Right lobe of liver (tissue), 6 donors: ENCODE data around the gene CADM2. TPM values are rescaled to one million over a fixed set of nuclear protein-coding genes. Genes with fewer than 3 reads are reported as not detected.

Experiments
- ATAC-seq, 4 donors: fragments of 200-7000 bp; cut with Tn5 transposase; one replicate each; pipeline ENCODE4 v1.9.1; 2020; ENCODE audit warnings: mild to moderate bottlenecking in 4 of 4, moderate library complexity in 4 of 4
- DNase-seq, 3 donors: peaks; one replicate each; pipeline ENCODE4 v3.0.0-alpha.2; 2020
- H3K27ac ChIP-seq, 3 donors: fragments of 200-600 bp; one replicate each; pipeline ENCODE4 v1.8.0; 2022
- H3K27me3 ChIP-seq, 2 donors: fragments of 200-600 bp; one replicate each; pipeline ENCODE4 v1.8.0; 2022
- H3K36me3 ChIP-seq, 4 donors: fragments of 200-600 bp; sonication (generic) in 1 of 4; one replicate each; pipeline versions ENCODE4 v1.5.1 to v1.8.0; 2017 to 2022; ENCODE audit warnings: control low read depth in 1 of 4
- H3K4me1 ChIP-seq, 4 donors: fragments of 200-600 bp; sonication (generic) in 1 of 4; one replicate each; pipeline versions ENCODE4 v1.5.1 to v1.8.0; 2017 to 2022; ENCODE audit warnings: control low read depth in 1 of 4
- H3K4me3 ChIP-seq, 3 donors: fragments of 200-600 bp; one replicate each; pipeline ENCODE4 v1.8.0; 2022
- H3K9me3 ChIP-seq, 4 donors: fragments of 200-600 bp; sonication (generic) in 1 of 4; one replicate each; pipeline versions ENCODE4 v1.5.1 to v1.8.0; 2017 to 2022; ENCODE audit warnings: control low read depth in 1 of 4
- CTCF ChIP-seq, 4 donors: fragments of 200-600 bp in 3 of 4; fragments of 450-650 bp in 1 of 4; IDR thresholded peaks; one replicate each; pipeline versions ENCODE4 v1.5.1 to v1.8.0; 2016 to 2022; ENCODE audit warnings: antibody characterized with exemption in 4 of 4, mild to moderate bottlenecking in 2 of 4
- POLR2A ChIP-seq: fragments of 450-650 bp; IDR thresholded peaks from one replicate; pipeline ENCODE4 v1.6.1; 2017; ENCODE audit warnings: antibody characterized with exemption, mild to moderate bottlenecking
- WGBS: methylation state at CpG from one replicate; pipeline ENCODE4 v1.1.6; 2018; ENCODE audit warnings: low coverage, low lambda C conversion rate; ENCODE audit not compliant: insufficient coverage; ENCODE audit errors: missing lambda C conversion rate; 5-methylcytosine and 5-hydroxymethylcytosine counted together
- intact Hi-C, 2 donors: fragments of 100-400 bp; cut with DNase I; formaldehyde crosslinking; loops; one replicate each; pipeline versions ENCODE4 v1.11.2 to v1.14.1; 2022
- total RNA-seq, 6 experiments: library from RNA; depleted of rRNA in 2 of 6; stranded (reverse); fragments of >200 nt in 2 of 6; fragmentation: NEBNext Ultra II Directional in 3 of 6; extraction: Animal tissue kit (Norgen Biotek cat#: 25700) in 3 of 6; gene quantifications; one replicate each; pipeline versions ENCODE4 v1.1.0 to v1.2.4, GENCODE V29; 2016 to 2023
- donor health status: DM: no; HTN: yes; CAD: no.
- donor health status: DM: no; HTN: no; CAD: no.
- donor health status: DM: no; HTN: no; CAD: no.
- donor health status: DM: no; HTN: yes; CAD: no.
- donor health status: DM: no; HTN: yes; CAD: no.

CADM2 gene
- total RNA-seq, 6 experiments from 2014 or later = under 0.01 to 1.7 (median 0.15) TPM

DNA sequence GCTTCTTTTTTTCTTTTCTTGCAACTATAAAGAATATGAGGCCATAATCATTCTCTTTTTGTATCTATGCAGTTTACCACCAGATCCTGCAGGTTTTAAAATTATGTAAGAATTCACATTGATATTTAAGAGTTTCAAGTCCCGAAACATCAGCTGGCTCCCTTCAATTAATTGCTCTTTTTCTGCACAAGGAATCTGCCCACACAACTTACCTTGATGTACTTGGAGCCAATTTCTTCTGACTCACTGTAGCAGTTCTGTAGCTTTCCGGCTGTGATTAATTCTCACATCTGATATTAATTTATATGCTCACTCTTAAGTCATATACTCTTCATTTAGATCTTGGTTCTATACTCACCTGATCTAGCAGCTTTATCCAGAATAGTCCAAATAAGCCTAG, 781.8 kb downstream of the CADM2 start:
- intact Hi-C loops = no loop called here
- Histone ChIP-seq H3K36me3 (no peaks in the 10 kb centered on the region), H3K4me3 (no peak overlapping the region), H3K27ac (no peak overlapping the region), H3K9me3 (no peaks in the 10 kb centered on the region), H3K27me3 (no peaks in the 10 kb centered on the region), H3K4me1 (no peaks in the 10 kb centered on the region)
- no peak for ATAC-seq
- no peak for DNase-seq
- TF ChIP-seq POLR2A (no peak), CTCF (IDR thresholded peaks at IDR 0.05) (no peak)
- WGBS = 48% methylated on average over 2 of the region's 2 CpGs

GRCh38 chr3:85758442-85758841, 799.7 kb downstream of the CADM2 start:
- H3K36me3 ChIP-seq = no peaks in the 10 kb centered on the region
- H3K4me3 ChIP-seq = no peak overlapping the region
- DNase-seq (no peak), ATAC-seq (no peak)
- no peaks in the 10 kb centered on the region for H3K9me3 ChIP-seq
- H3K27me3 ChIP-seq = no peaks in the 10 kb centered on the region
- H3K4me1 ChIP-seq = no peaks in the 10 kb centered on the region
- no peak for TF ChIP-seq CTCF (IDR thresholded peaks at IDR 0.05)
- no peak for TF ChIP-seq POLR2A
- no peak overlapping the region for H3K27ac ChIP-seq
- intact Hi-C loops = no loop called here

GRCh38 chr3:85760342-85760741, 801.6 kb downstream of the CADM2 start:
- no peaks in the 10 kb centered on the region for H3K27me3 ChIP-seq
- 37% methylated on average over 3 of the region's 3 CpGs for WGBS
- DNase-seq = no peak
- H3K9me3 ChIP-seq = no peaks in the 10 kb centered on the region
- no peaks in the 10 kb centered on the region for H3K36me3 ChIP-seq
- no peak overlapping the region for H3K4me3 ChIP-seq
- no peak for ATAC-seq
- no peak overlapping the region for H3K27ac ChIP-seq
- intact Hi-C loops = no loop called here
- TF ChIP-seq POLR2A = no peak
- TF ChIP-seq CTCF (IDR thresholded peaks at IDR 0.05) = no peak
- no peaks in the 10 kb centered on the region for H3K4me1 ChIP-seq

GRCh38 chr3:85780806-85781205, 822.0 kb downstream of the CADM2 start:
- no peak for DNase-seq
- H3K4me3 ChIP-seq = no peak overlapping the region
- H3K4me1 ChIP-seq = no peaks in the 10 kb centered on the region
- intact Hi-C loops = no loop called here
- H3K27ac ChIP-seq = no peak overlapping the region
- no peaks in the 10 kb centered on the region for H3K27me3 ChIP-seq
- no peaks in the 10 kb centered on the region for H3K36me3 ChIP-seq
- no peak for ATAC-seq
- H3K9me3 ChIP-seq = no peaks in the 10 kb centered on the region
- TF ChIP-seq POLR2A (no peak), CTCF (IDR thresholded peaks at IDR 0.05) (no peak)
- 35% methylated on average over 4 of the region's 4 CpGs for WGBS

DNA sequence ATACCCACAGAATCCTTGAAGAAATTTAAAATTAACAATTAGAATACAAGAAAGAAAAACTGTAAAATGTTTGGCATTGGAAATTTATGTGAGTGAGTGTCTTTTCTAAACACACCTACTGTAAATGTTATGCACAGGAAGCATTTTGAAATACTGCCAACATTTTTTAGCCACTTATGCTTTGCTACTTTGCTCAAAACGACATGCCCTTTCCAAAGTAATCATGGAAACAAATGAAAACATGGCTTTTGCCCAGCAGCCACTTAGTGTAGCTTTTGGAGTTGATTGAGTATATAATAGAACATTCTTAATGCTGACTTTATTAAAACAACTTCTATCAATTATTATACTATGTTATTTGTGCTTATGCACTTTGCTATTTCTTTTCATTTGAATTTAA, 823.0 kb downstream of the CADM2 start:
- H3K4me1 ChIP-seq = no peaks in the 10 kb centered on the region
- H3K27me3 ChIP-seq = no peaks in the 10 kb centered on the region
- no peak for ATAC-seq
- no peak overlapping the region for H3K27ac ChIP-seq
- DNase-seq = no peak
- no peaks in the 10 kb centered on the region for H3K9me3 ChIP-seq
- intact Hi-C loops = no loop called here
- no peak for TF ChIP-seq POLR2A
- no peak for TF ChIP-seq CTCF (IDR thresholded peaks at IDR 0.05)
- WGBS = 4% methylated on average over 1 of the region's 1 CpG
- no peaks in the 10 kb centered on the region for H3K36me3 ChIP-seq
- no peak overlapping the region for H3K4me3 ChIP-seq
